B cell (primary cell): Measurements from ENCODE around the gene GSE1. TPM values are rescaled to one million over a fixed set of nuclear protein-coding genes. Genes with fewer than 3 reads are reported as not detected.

Source experiments
- ATAC-seq: fragments of 200-7000 bp; cut with Tn5 transposase; one replicate; pipeline ENCODE4 v1.10.0; 2021; ENCODE audit warnings: low read depth, mild to moderate bottlenecking, moderate number of reproducible peaks, moderate library complexity
- CTCF ChIA-PET: fragments of 350-600 bp; sonication (Branson Sonifier 250); formaldehyde crosslinking; loops from one replicate; lab custom pipeline; 2021; ENCODE audit warnings: antibody characterized with exemption, inconsistent platforms; lab: Charles Lee
- POLR2A ChIA-PET: fragments of 350-600 bp; sonication (Branson Sonifier 250); formaldehyde crosslinking; loops from one replicate; lab custom pipeline; 2021; ENCODE audit warnings: antibody characterized with exemption; lab: Charles Lee
- DNase-seq: peaks from one replicate; pipeline ENCODE4 v3.0.0; 2013
- H2AFZ ChIP-seq: 2 replicates; pipeline ENCODE4 v1.6.1; 2012; ENCODE audit warnings: mild to moderate bottlenecking, low read depth, low read length; ENCODE audit not compliant: insufficient read depth, poor library complexity, severe bottlenecking
- H3K27ac ChIP-seq, 2 donors: 1 replicate in 1 of 2; 2 replicates in 1 of 2; pipeline ENCODE4 v1.5.1; 2012 to 2013; ENCODE audit warnings: low read length in 2 of 2, mild to moderate bottlenecking in 2 of 2, moderate library complexity in 1 of 2
- H3K27me3 ChIP-seq, 4 experiments: fragments of 200-600 bp in 1 of 4; sonication (generic) in 1 of 4; replicated peaks in 1 of 4; 1 replicate in 2 of 4; 2 replicates in 2 of 4; pipeline versions ENCODE4 v1.6.1 to v1.7.0; 2013 to 2016; ENCODE audit warnings: low read length in 3 of 4, mild to moderate bottlenecking in 2 of 4, mixed read lengths in 1 of 4, moderate library complexity in 1 of 4; ENCODE audit not compliant: insufficient read depth in 4 of 4, control insufficient read depth in 3 of 4; ENCODE audit errors: control extremely low read depth in 1 of 4
- H3K36me3 ChIP-seq, 2 experiments: replicated peaks in 1 of 2; 1 replicate in 1 of 2; 2 replicates in 1 of 2; pipeline versions ENCODE4 v1.6.1 to v1.7.1; 2013; ENCODE audit warnings: low read length in 1 of 2; ENCODE audit not compliant: insufficient read depth in 2 of 2, control insufficient read depth in 1 of 2; ENCODE audit errors: control extremely low read depth in 1 of 2, extremely low read depth in 1 of 2
- H3K4me1 ChIP-seq, 2 donors: fragments of 200-600 bp in 1 of 2; sonication (generic) in 1 of 2; 1 replicate in 1 of 2; 2 replicates in 1 of 2; pipeline versions ENCODE4 v1.5.1 to v1.6.1; 2013 to 2017; ENCODE audit warnings: low read length in 2 of 2; ENCODE audit not compliant: control insufficient read depth in 2 of 2, insufficient read depth in 2 of 2
- H3K4me2 ChIP-seq: replicated peaks from 2 replicates; pipeline ENCODE3; 2012; ENCODE audit warnings: mild to moderate bottlenecking, low read depth, low read length; ENCODE audit not compliant: poor library complexity, severe bottlenecking
- H3K4me3 ChIP-seq, 5 experiments: fragments of 200-600 bp in 1 of 5; sonication (generic) in 1 of 5; 1 replicate in 3 of 5; 2 replicates in 2 of 5; pipeline versions ENCODE4 v1.5.1 to v1.7.0; 2011 to 2016; ENCODE audit warnings: low read length in 4 of 5, mild to moderate bottlenecking in 4 of 5, low read depth in 2 of 5, control low read depth in 1 of 5, moderate library complexity in 1 of 5; ENCODE audit not compliant: insufficient read depth in 1 of 5; ENCODE audit errors: control extremely low read depth in 1 of 5, extremely low read depth in 1 of 5
- H3K79me2 ChIP-seq: fragments of 200-600 bp; sonication (generic); one replicate; pipeline ENCODE4 v1.6.0; 2016; ENCODE audit warnings: low read length; ENCODE audit not compliant: control insufficient read depth, insufficient read depth
- H3K9ac ChIP-seq: fragments of 200-600 bp; sonication (generic); 2 replicates; pipeline ENCODE4 v1.6.1; 2017; ENCODE audit warnings: mild to moderate bottlenecking, low read length, moderate library complexity
- H3K9me3 ChIP-seq, 3 donors: one replicate each; pipeline versions ENCODE4 v1.6.1 to v1.7.1; 2013; ENCODE audit warnings: low read length in 2 of 3; ENCODE audit not compliant: control insufficient read depth in 2 of 3, insufficient read depth in 1 of 3; ENCODE audit errors: control extremely low read depth in 1 of 3
- H4K20me1 ChIP-seq: 2 replicates; pipeline ENCODE4 v1.6.0; 2012; ENCODE audit warnings: mild to moderate bottlenecking, low read length; ENCODE audit not compliant: insufficient read depth, control insufficient read depth, poor library complexity, severe bottlenecking
- H3K27ac Mint-ChIP-seq: one replicate; pipeline ENCODE4 v1.8.0; 2021; ENCODE audit warnings: mixed read lengths
- H3K27me3 Mint-ChIP-seq: one replicate; pipeline ENCODE4 v1.8.0; 2021; ENCODE audit warnings: mixed read lengths
- H3K4me1 Mint-ChIP-seq: one replicate; pipeline ENCODE4 v1.8.0; 2021; ENCODE audit warnings: mixed read lengths
- H3K4me3 Mint-ChIP-seq: one replicate; pipeline ENCODE4 v1.8.0; 2021; ENCODE audit warnings: mixed read lengths
- H3K9me3 Mint-ChIP-seq: one replicate; pipeline ENCODE4 v1.8.0; 2022; ENCODE audit warnings: mixed read lengths; ENCODE audit not compliant: insufficient read depth
- EZH2 ChIP-seq: IDR thresholded peaks from 2 replicates; pipeline ENCODE4 v1.6.1; 2012; ENCODE audit warnings: borderline replicate concordance, low read depth, mild to moderate bottlenecking, moderate library complexity, low read length; ENCODE audit not compliant: insufficient read depth, poor library complexity, severe bottlenecking
- WGBS: methylation state at CpG from one replicate; pipeline ENCODE4 v1.1.5; 2013; ENCODE audit warnings: missing lambda C conversion rate; ENCODE audit not compliant: insufficient coverage; 5-methylcytosine and 5-hydroxymethylcytosine counted together
- intact Hi-C: fragments of 100-400 bp; cut with micrococcal nuclease; formaldehyde crosslinking; loops from one replicate; pipeline ENCODE4 v1.10.0; 2022
- polyA plus RNA-seq: library from polyadenylated mRNA; depleted of rRNA; stranded (reverse); fragments of >200 nt; gene quantifications from 2 replicates; pipeline ENCODE4 v1.2.3, GENCODE V29; 2012
- total RNA-seq, 2 donors: library from RNA; stranded (reverse); fragments of 120-200 nt in 1 of 2; gene quantifications; 1 replicate in 1 of 2; 2 replicates in 1 of 2; pipeline versions ENCODE4 v1.2.3 to v1.2.4, GENCODE V29; 2013 to 2022
- TF ChIP-seq, protein P1 (sequence below): fragments of 200-600 bp; IDR thresholded peaks from one replicate; pipeline ENCODE4 v1.8.0; 2022; ENCODE audit warnings: antibody characterized with exemption, mild to moderate bottlenecking

Gene GSE1
- total and polyA plus RNA-seq, 2 donors (not counting 1 experiment from before 2014, with no cell fraction given), result 57.3 to 76.1 TPM

DNA sequence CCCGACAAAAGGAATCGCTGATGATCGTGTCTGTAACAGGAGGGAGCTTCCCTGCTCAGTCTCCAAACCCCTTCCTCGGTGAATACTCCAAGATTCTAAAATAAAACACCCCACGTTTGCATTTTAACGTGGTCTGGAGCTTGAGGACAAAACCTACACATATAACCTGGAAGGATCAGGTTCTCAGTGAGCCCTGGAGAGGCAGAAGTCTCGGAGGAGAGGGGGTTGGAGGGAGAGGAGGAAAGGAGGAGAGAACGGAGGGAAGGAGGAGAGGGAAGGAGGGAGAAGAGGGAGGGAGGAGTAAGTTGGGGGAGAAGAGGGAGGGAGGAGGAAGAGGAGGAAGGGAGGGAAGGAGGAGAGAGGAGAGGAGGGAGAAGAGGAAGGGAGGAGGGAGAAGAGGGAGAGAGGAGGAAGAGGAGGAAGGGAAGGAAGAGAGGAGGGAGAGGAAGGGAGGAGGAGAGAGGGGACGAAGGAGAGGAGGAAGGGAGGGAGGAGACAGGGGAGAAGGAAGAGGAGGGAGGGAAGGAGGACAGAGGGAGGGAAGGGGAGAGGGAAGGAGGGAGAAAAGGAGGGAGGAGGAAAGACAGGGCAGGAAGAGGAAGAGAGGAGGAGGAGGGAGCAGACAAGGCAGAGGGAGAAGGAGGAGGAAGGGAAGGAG lies 103.0 kb downstream of the GSE1 start:
- CTCF ChIA-PET, result interaction anchor here (0.7 to 5.8 kb wide), 15 partner anchors 10 to 419 kb away, joined by 3 to 77 read pairs (median 4); partner anchors contain the start of gene C16orf74
- peaks cover 0 to 17% (median 6%) of the 10 kb centered on the region in 3 donors for H3K9me3 ChIP-seq
- no peaks in the 10 kb centered on the region for H3K27me3 ChIP-seq
- TF ChIP-seq, protein P1, sequence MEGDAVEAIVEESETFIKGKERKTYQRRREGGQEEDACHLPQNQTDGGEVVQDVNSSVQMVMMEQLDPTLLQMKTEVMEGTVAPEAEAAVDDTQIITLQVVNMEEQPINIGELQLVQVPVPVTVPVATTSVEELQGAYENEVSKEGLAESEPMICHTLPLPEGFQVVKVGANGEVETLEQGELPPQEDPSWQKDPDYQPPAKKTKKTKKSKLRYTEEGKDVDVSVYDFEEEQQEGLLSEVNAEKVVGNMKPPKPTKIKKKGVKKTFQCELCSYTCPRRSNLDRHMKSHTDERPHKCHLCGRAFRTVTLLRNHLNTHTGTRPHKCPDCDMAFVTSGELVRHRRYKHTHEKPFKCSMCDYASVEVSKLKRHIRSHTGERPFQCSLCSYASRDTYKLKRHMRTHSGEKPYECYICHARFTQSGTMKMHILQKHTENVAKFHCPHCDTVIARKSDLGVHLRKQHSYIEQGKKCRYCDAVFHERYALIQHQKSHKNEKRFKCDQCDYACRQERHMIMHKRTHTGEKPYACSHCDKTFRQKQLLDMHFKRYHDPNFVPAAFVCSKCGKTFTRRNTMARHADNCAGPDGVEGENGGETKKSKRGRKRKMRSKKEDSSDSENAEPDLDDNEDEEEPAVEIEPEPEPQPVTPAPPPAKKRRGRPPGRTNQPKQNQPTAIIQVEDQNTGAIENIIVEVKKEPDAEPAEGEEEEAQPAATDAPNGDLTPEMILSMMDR, result no peak
- no peak for TF ChIP-seq EZH2
- Mint-ChIP-seq H3K4me1 (peaks cover 27% of the 10 kb centered on the region), H3K27ac (no peak overlapping the region), H3K27me3 (no peaks in the 10 kb centered on the region), H3K9me3 (peaks cover 3% of the 10 kb centered on the region), H3K4me3 (no peak overlapping the region)
- 46% methylated on average over 6 of the region's 9 CpGs for WGBS
- H3K79me2 ChIP-seq, result peaks cover 39% of the 10 kb centered on the region
- peaks cover 1 to 24% of the 10 kb centered on the region in 2 experiments for H3K36me3 ChIP-seq
- intact Hi-C loops, result no loop called here
- peaks cover 7 to 34% of the 10 kb centered on the region in 2 donors for H3K4me1 ChIP-seq
- H2AFZ ChIP-seq, result no peak overlapping the region
- no peak overlapping the region for H3K4me3 ChIP-seq
- H3K9ac ChIP-seq, result no peak overlapping the region
- POLR2A ChIA-PET, result interaction anchor here (0.6 kb wide), 1 partner anchor 29 kb away, joined by 8 read pairs; no protein-coding TSS in a partner anchor
- H4K20me1 ChIP-seq, result peaks cover 75% of the 10 kb centered on the region
- no peak for DNase-seq
- H3K4me2 ChIP-seq, result no peak overlapping the region
- H3K27ac ChIP-seq, result no peak overlapping the region
- no peak for ATAC-seq

DNA sequence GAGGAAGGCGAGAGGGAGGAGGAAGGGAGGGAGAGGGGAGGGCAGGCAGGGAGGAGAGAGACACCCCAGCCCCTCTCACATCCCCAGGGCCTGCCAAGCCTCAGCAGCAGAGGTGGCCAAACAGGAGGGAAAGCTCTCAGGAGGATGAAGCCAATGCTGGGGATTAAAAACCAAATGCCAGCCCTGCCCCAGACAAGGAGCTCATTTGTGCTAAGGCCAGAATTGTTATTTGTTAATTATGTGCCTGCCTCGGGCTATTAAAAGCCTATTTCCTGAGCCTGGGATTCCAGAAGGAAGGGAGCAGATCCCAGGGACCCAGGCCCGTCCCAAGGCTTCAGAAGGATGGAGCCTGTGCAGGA lies 103.5 kb downstream of the GSE1 start:
- peaks cover 1 to 22% of the 10 kb centered on the region in 2 experiments for H3K36me3 ChIP-seq
- WGBS, result 50% methylated on average over 2 of the region's 3 CpGs
- no peak overlapping the region for H3K4me2 ChIP-seq
- TF ChIP-seq, protein P1, result no peak
- no peak for TF ChIP-seq EZH2
- no peak overlapping the region for H2AFZ ChIP-seq
- peaks cover 3% of the 10 kb centered on the region for H3K9me3 Mint-ChIP-seq
- H3K27me3 ChIP-seq, result no peaks in the 10 kb centered on the region
- no peak overlapping the region for H3K27ac Mint-ChIP-seq
- ATAC-seq (no peak), DNase-seq (no peak)
- H3K27ac ChIP-seq, result no peak overlapping the region
- no peak overlapping the region for H3K9ac ChIP-seq
- H3K4me1 Mint-ChIP-seq, result peaks cover 27% of the 10 kb centered on the region
- no peak overlapping the region for H3K4me3 Mint-ChIP-seq
- ChIA-PET POLR2A (interaction anchor here (1.3 kb wide), 1 partner anchor 84 kb away, joined by 3 read pairs; no protein-coding TSS in a partner anchor), CTCF (interaction anchor here (0.8 to 5.8 kb wide), 13 partner anchors 21 to 419 kb away, joined by 3 to 77 read pairs (median 5); partner anchors contain the start of gene C16orf74)
- intact Hi-C loops, result no loop called here
- no peaks in the 10 kb centered on the region for H3K27me3 Mint-ChIP-seq
- H3K79me2 ChIP-seq, result peaks cover 40% of the 10 kb centered on the region
- no peak overlapping the region for H3K4me3 ChIP-seq
- peaks cover 0 to 16% (median 6%) of the 10 kb centered on the region in 3 donors for H3K9me3 ChIP-seq
- H3K4me1 ChIP-seq, result peaks cover 7 to 34% of the 10 kb centered on the region in 2 donors
- H4K20me1 ChIP-seq, result peaks cover 78% of the 10 kb centered on the region
